ENCODE data around the gene TMEM14A.

The TMEM14A gene

DNA sequence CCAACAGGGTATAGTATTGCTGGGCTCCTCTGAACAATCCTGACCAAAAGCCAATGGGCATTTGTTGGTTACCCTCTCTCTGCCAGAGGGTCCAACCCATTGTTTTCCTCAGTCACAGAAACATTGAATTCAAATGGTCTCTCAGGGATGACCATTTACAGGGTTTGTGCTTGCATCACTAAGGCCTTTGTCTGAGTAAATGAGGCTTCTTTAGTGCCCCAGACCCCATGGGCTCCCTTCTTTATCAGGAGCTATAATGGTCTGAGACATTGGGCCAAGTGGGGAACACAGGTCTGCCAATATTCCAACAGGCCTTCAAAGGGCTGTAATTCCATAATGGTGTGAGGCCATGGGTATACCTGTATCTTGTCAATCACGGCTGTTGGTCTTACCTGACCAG, 65.2 kb downstream of the TMEM14A start:
- no peak for DNase-seq (ENCODE audit: low read depth in 2 of 2)

Measured in stimulated activated CD8-positive, alpha-beta memory T cell treated with anti-CD3 and anti-CD28 coated beads, Interleukin-7, amount 100 ng/mL, for 4 hours (primary cell).